Mesothelial cell of epicardium (in vitro differentiated cells): ENCODE measurements around the gene IFNA10. TPM values are rescaled to one million over a fixed set of nuclear protein-coding genes. Genes with fewer than 3 reads are reported as not detected.
"Not testable (repeated sequence)": the region's sequence is repeated elsewhere in the genome, so short reads cannot be mapped to it uniquely, and the experiment has no call there.

ENCODE experiments used
- DNase-seq, 2 experiments: peaks; one replicate each; pipeline ENCODE4 v3.0.0; 2021; ENCODE audit warnings: low spot score in 2 of 2; ENCODE audit not compliant: unreplicated experiment in 2 of 2
- H3K27ac Mint-ChIP-seq: 2 replicates; pipeline ENCODE4 v1.8.0; 2021; ENCODE audit warnings: mixed read lengths
- H3K27me3 Mint-ChIP-seq: 2 replicates; pipeline ENCODE4 v1.8.0; 2021; ENCODE audit warnings: low read depth, mixed read lengths
- H3K36me3 Mint-ChIP-seq: 2 replicates; pipeline ENCODE4 v1.8.0; 2021; ENCODE audit warnings: mixed read lengths
- H3K4me1 Mint-ChIP-seq: 2 replicates; pipeline ENCODE4 v1.8.0; 2021; ENCODE audit warnings: mixed read lengths
- H3K4me3 Mint-ChIP-seq: 2 replicates; pipeline ENCODE4 v1.8.0; 2021; ENCODE audit warnings: mild to moderate bottlenecking, moderate library complexity, mixed read lengths
- H3K9me3 Mint-ChIP-seq: 2 replicates; pipeline ENCODE4 v1.8.0; 2021; ENCODE audit warnings: mixed read lengths
- total RNA-seq: library from RNA; stranded (reverse); gene quantifications from 3 replicates; pipeline ENCODE4 v1.2.1, GENCODE V29; 2021
- TF ChIP-seq, protein P1 (sequence below): fragments of 200-600 bp; sonication (generic); IDR thresholded peaks from one replicate; pipeline ENCODE4 v1.5.0; 2021; ENCODE audit warnings: antibody characterized with exemption; ENCODE audit not compliant: unreplicated experiment

IFNA10 gene
- not detected in 3 replicates for total RNA-seq

DNA sequence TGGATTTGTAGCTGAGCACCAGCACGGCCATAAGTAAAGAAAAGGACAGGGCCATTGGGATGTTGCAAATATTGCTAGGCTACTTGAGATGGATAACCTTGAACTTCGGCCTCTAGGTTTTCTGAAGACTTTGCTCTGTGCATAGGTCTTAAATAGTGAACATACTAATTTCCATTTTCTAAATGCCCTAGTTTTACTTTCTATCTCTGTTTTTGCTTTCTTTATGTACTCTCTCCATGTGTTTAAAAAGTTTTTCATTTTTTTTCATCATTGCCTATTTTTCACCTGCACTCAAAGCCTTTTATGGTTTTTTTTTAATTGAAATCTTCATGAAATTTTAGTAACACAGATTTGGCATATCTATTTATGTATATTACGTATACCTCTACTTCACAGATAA is at the start of gene IFNA10:
IFNA10 (minus strand) TSS at position 101 of the 400 bp plus-strand sequence; CDS start at position 55, 46 bp downstream.
- not testable (repeated sequence) for H3K4me1 Mint-ChIP-seq, DNase-seq, H3K4me3 Mint-ChIP-seq, H3K27ac Mint-ChIP-seq, H3K36me3 Mint-ChIP-seq
- peaks cover 22% of the 10 kb centered on the region for H3K27me3 Mint-ChIP-seq
- H3K9me3 Mint-ChIP-seq, result peaks cover 10% of the 10 kb centered on the region

DNA sequence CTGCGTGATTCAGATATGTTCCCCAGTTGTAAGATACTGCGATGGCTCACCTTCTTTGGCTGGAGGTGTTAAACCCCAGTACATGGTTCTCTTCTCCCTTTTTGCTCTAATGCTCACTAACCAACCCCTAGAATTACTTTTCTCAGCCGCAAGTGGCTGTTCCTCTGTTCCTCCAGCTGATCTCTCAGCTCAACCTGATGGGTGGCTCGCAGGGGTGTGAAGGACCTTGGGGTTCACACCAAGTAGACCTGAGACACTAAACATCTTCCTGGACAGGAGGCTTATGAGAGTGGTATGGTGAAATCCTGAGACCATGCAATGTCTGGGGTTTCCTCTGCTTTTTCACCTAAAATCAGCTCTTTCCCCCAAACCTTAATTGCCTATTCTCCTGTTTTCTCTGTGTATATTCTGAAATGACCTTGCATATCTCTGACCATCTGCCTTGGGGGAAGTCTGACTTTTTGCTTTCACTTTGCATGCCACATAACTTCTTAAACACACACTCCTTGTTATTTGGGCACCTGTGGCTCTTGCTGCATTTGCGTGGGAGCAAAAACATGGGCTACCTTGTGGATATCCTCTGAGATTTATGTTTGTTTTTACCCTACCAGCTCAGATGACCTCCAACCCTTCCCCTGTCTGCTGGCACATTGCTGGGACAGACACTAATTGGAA is 48.7 kb upstream of the IFNA10 start:
- H3K27me3 Mint-ChIP-seq, result peaks cover 19% of the 10 kb centered on the region
- H3K36me3 Mint-ChIP-seq, result no peaks in the 10 kb centered on the region
- peaks cover 4% of the 10 kb centered on the region for H3K4me1 Mint-ChIP-seq
- TF ChIP-seq, protein P1, sequence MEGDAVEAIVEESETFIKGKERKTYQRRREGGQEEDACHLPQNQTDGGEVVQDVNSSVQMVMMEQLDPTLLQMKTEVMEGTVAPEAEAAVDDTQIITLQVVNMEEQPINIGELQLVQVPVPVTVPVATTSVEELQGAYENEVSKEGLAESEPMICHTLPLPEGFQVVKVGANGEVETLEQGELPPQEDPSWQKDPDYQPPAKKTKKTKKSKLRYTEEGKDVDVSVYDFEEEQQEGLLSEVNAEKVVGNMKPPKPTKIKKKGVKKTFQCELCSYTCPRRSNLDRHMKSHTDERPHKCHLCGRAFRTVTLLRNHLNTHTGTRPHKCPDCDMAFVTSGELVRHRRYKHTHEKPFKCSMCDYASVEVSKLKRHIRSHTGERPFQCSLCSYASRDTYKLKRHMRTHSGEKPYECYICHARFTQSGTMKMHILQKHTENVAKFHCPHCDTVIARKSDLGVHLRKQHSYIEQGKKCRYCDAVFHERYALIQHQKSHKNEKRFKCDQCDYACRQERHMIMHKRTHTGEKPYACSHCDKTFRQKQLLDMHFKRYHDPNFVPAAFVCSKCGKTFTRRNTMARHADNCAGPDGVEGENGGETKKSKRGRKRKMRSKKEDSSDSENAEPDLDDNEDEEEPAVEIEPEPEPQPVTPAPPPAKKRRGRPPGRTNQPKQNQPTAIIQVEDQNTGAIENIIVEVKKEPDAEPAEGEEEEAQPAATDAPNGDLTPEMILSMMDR, result no peak
- H3K4me3 Mint-ChIP-seq, result no peak overlapping the region
- H3K9me3 Mint-ChIP-seq, result peaks cover 13% of the 10 kb centered on the region
- no peak overlapping the region for H3K27ac Mint-ChIP-seq
- no peak for DNase-seq

DNA sequence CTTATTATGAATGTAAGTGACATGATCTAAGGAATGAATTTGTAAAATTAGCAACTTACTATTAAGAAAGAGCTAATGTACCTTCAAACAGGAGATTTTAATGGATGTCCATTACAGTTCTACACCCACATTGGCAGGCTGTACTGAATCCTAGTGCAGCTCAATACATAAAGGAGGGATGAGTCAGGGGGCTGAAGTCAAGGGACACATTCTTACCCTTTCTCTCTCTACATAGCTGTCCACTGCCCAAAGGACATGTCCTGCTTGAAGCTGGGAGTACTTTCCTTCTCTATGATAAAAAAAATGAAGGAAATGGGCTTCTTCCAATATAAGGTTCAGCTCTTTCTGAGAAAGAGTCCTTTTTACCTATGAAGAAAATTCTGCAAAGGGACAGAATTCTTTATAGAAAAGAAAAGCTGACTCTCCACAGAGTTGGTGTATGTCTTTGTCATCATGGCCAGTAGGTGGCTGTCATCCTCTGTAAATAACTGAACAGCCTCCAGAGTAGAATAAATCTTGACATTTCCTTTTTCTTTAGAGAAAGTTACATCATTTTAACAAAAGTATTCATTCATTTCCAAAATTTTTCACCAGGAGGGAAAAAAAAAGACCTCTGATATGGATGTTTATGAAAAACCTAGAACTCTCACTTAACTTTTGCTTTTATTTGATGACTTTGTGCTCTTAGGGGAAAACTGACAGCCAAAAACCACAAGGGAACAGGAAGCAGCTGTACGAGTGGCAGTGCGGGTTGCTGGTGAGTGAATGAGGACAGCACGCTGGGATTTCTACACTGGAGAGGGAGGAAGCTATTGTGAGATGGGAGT is 46.0 kb upstream of the IFNA10 start:
- H3K36me3 Mint-ChIP-seq, result no peaks in the 10 kb centered on the region
- peaks cover 3% of the 10 kb centered on the region for H3K9me3 Mint-ChIP-seq
- H3K4me3 Mint-ChIP-seq, result no peak overlapping the region
- DNase-seq, result no peak
- TF ChIP-seq, protein P1, result peak; percentile 66
- peaks cover 4% of the 10 kb centered on the region for H3K4me1 Mint-ChIP-seq
- H3K27me3 Mint-ChIP-seq, result peaks cover 24% of the 10 kb centered on the region
- no peak overlapping the region for H3K27ac Mint-ChIP-seq

DNA sequence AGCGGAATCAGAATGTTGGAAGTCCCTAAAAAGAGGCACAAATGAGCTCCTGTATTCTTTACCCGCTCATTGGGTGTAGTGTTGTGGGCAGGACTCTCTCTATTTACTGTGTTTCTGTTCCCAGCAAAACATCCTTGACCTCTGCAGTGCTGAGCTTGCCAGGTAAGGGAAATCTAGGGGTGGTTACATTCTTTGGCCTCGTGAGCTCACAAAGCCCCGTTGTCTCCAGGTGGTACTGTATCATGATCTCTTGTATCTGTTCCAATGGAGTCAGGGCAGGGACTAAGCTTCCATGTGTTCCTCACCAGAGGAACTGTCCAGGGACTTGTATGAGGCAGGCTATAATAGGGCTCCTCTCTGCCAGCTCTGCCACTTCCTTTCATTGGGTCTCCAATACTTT is 44.7 kb upstream of the IFNA10 start:
- Mint-ChIP-seq H3K27me3 (peaks cover 24% of the 10 kb centered on the region), H3K4me3 (no peak overlapping the region), H3K27ac (no peak overlapping the region), H3K9me3 (no peaks in the 10 kb centered on the region), H3K4me1 (peaks cover 4% of the 10 kb centered on the region), H3K36me3 (no peaks in the 10 kb centered on the region)
- DNase-seq, result no peak
- TF ChIP-seq, protein P1, result no peak

DNA sequence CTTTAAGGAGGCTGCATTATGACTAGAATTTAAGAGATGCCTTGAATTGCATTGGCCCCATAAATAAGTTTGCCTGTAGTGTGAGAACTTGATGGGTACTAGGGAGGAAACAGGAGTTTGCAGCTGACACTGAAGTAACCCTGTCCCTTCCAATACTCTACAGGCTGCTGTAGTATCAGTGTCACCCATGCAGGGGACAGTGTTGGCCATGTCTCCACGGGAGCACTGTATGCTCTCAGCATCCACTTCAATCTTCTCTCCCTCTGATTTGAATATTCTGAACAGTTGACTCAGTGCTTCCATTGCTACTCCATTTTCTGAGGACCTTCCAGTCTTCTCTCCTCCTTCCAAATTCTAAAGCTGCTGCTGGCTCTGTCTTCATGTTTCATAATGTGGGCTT is 44.2 kb upstream of the IFNA10 start:
- H3K27me3 Mint-ChIP-seq, result peaks cover 24% of the 10 kb centered on the region
- peaks cover 3% of the 10 kb centered on the region for H3K9me3 Mint-ChIP-seq
- H3K4me1 Mint-ChIP-seq, result peaks cover 4% of the 10 kb centered on the region
- TF ChIP-seq, protein P1, result no peak
- H3K27ac Mint-ChIP-seq, result no peak overlapping the region
- no peak for DNase-seq
- no peaks in the 10 kb centered on the region for H3K36me3 Mint-ChIP-seq
- no peak overlapping the region for H3K4me3 Mint-ChIP-seq

DNA sequence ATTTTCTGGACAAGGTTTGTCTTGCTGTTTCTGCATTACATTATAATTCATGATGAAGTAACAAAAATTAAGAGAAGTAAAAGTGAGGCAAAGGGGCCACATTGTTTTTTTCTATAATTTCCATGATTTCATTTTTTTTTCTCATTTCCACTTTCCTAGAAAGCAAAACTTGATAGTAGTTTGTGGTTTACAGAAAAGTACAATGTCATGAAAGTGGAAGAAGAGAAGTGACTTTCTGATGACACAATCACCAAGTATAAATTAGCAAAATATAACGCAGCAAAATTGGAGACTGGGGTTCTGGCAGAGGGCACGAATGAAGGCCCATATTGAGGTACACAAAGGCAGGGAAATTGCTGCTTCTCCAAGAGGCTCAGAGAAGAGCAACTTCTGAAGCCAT is 37.9 kb upstream of the IFNA10 start:
- Mint-ChIP-seq H3K4me3 (no peak overlapping the region), H3K27ac (no peak overlapping the region), H3K27me3 (peaks cover 23% of the 10 kb centered on the region), H3K9me3 (peaks cover 7% of the 10 kb centered on the region), H3K4me1 (no peaks in the 10 kb centered on the region), H3K36me3 (no peaks in the 10 kb centered on the region)
- TF ChIP-seq, protein P1, result no peak
- no peak for DNase-seq
